ENCODE measurements around the gene CELA3A.

The CELA3A gene

GRCh38 chr1:22045604-22046228, 44.3 kb downstream of the CELA3A start:
- in situ Hi-C loops (cut with MboI; ENCODE audit: low sequenced_read_pairs), result no loop called here

GRCh38 chr1:22048351-22049192, 47.1 kb downstream of the CELA3A start:
- in situ Hi-C loops (cut with MboI; ENCODE audit: low sequenced_read_pairs), result no loop called here

GRCh38 chr1:22050330-22050729, 48.9 kb downstream of the CELA3A start:
- in situ Hi-C loops (cut with MboI; ENCODE audit: low sequenced_read_pairs), result no loop called here

- in situ Hi-C loops (cut with MboI; ENCODE audit: low sequenced_read_pairs), result no loop called here
Measured at GRCh38 chr1:22051607-22052114, 50.2 kb downstream of the CELA3A start.

GRCh38 chr1:22052115-22053016, 50.9 kb downstream of the CELA3A start, which contains the start of gene CDC42:
CDC42 (plus strand) TSS chr1:22052709; CDS start chr1:22078479, 25,770 bp downstream.
- in situ Hi-C loops (cut with MboI; ENCODE audit: low sequenced_read_pairs), result no loop called here

GRCh38 chr1:22053017-22053860, 51.8 kb downstream of the CELA3A start:
- in situ Hi-C loops (cut with MboI; ENCODE audit: low sequenced_read_pairs), result no loop called here

GRCh38 chr1:22053861-22054770, 52.7 kb downstream of the CELA3A start:
- in situ Hi-C loops (cut with MboI; ENCODE audit: low sequenced_read_pairs), result no loop called here

GRCh38 chr1:22055463-22055862, 54.0 kb downstream of the CELA3A start:
- in situ Hi-C loops (cut with MboI; ENCODE audit: low sequenced_read_pairs), result no loop called here

- in situ Hi-C loops (cut with MboI; ENCODE audit: low sequenced_read_pairs), result no loop called here
Measured at GRCh38 chr1:22056043-22056442, 54.6 kb downstream of the CELA3A start.

- in situ Hi-C loops (cut with MboI; ENCODE audit: low sequenced_read_pairs), result no loop called here
Measured at GRCh38 chr1:22056936-22057335, 55.5 kb downstream of the CELA3A start.

- in situ Hi-C loops (cut with MboI; ENCODE audit: low sequenced_read_pairs), result no loop called here
Measured at GRCh38 chr1:22057861-22058260, 56.4 kb downstream of the CELA3A start.

Data from HL-60/S4 (cell line).